Common myeloid progenitor, CD34-positive (primary cell): ENCODE data around the gene SCN9A.

Experiments used
- CTCF ChIA-PET: fragments of 350-600 bp; sonication (Branson Sonifier 250); formaldehyde crosslinking; loops from one replicate; lab custom pipeline; 2021; ENCODE audit warnings: antibody characterized with exemption; lab: Charles Lee
- POLR2A ChIA-PET: fragments of 350-600 bp; sonication (Branson Sonifier 250); formaldehyde crosslinking; loops from one replicate; lab custom pipeline; 2021; ENCODE audit warnings: antibody characterized with exemption; lab: Charles Lee
- DNase-seq, 3 donors: peaks; one replicate each; pipeline versions ENCODE4 v3.0.0 to v3.0.0-alpha.2; 2013
- H3K27ac ChIP-seq, 2 experiments: 1 replicate in 1 of 2; 2 replicates in 1 of 2; pipeline ENCODE4 v1.7.0; 2013; ENCODE audit warnings: inconsistent platforms in 2 of 2, low read length in 2 of 2, mild to moderate bottlenecking in 2 of 2, low read depth in 1 of 2, moderate library complexity in 1 of 2; ENCODE audit not compliant: severe bottlenecking in 2 of 2, insufficient read depth in 1 of 2, poor library complexity in 1 of 2
- H3K27me3 ChIP-seq, 5 experiments: replicated peaks in 2 of 5; 1 replicate in 3 of 5; 2 replicates in 2 of 5; pipeline versions ENCODE4 v1.6.1 to v1.7.0; 2013; ENCODE audit warnings: low read length in 4 of 5, mild to moderate bottlenecking in 2 of 5, moderate library complexity in 2 of 5, inconsistent platforms in 1 of 5; ENCODE audit not compliant: insufficient read depth in 5 of 5, control insufficient read depth in 4 of 5
- H3K36me3 ChIP-seq, 4 experiments: 1 replicate in 2 of 4; 2 replicates in 2 of 4; pipeline versions ENCODE4 v1.6.1 to v1.7.0; 2013; ENCODE audit warnings: low read length in 3 of 4, control low read depth in 1 of 4, mild to moderate bottlenecking in 1 of 4; ENCODE audit not compliant: control insufficient read depth in 4 of 4, insufficient read depth in 4 of 4
- H3K4me1 ChIP-seq, 4 experiments: 1 replicate in 3 of 4; 2 replicates in 1 of 4; pipeline versions ENCODE4 v1.6.1 to v1.7.1; 2013; ENCODE audit warnings: low read length in 3 of 4, mild to moderate bottlenecking in 3 of 4, control low read depth in 1 of 4, inconsistent platforms in 1 of 4, moderate library complexity in 1 of 4; ENCODE audit not compliant: control insufficient read depth in 4 of 4, insufficient read depth in 4 of 4; ENCODE audit errors: control extremely low read depth in 1 of 4
- H3K4me3 ChIP-seq, 7 experiments: 1 replicate in 4 of 7; 2 replicates in 3 of 7; pipeline versions ENCODE4 v1.5.1 to v1.7.0; 2013; ENCODE audit warnings: mild to moderate bottlenecking in 7 of 7, low read length in 6 of 7, moderate library complexity in 6 of 7, inconsistent platforms in 2 of 7, low read depth in 2 of 7, control low read depth in 1 of 7; ENCODE audit not compliant: insufficient read depth in 4 of 7, control insufficient read depth in 1 of 7; ENCODE audit errors: extremely low read depth in 1 of 7
- H3K9me3 ChIP-seq, 5 experiments: 1 replicate in 4 of 5; 2 replicates in 1 of 5; pipeline versions ENCODE4 v1.6.1 to v1.7.1; 2013; ENCODE audit warnings: low read length in 4 of 5, mild to moderate bottlenecking in 2 of 5, inconsistent platforms in 1 of 5, low read depth in 1 of 5, moderate library complexity in 1 of 5; ENCODE audit not compliant: control insufficient read depth in 4 of 5, insufficient read depth in 2 of 5; ENCODE audit errors: control extremely low read depth in 1 of 5
- WGBS: methylation state at CpG from one replicate; pipeline ENCODE4 v1.1.5; 2013; ENCODE audit not compliant: insufficient coverage; 5-methylcytosine and 5-hydroxymethylcytosine counted together

The SCN9A gene

GRCh38 chr2:166365803-166366420 lies 9.8 kb downstream of the SCN9A start:
- DNase-seq: no peak
- no peak overlapping the region for H3K4me3 ChIP-seq
- CTCF ChIA-PET: no interaction called here
- H3K36me3 ChIP-seq: no peaks in the 10 kb centered on the region
- 41% methylated on average over 2 of the region's 6 CpGs for WGBS
- H3K27me3 ChIP-seq: no peaks in the 10 kb centered on the region
- POLR2A ChIA-PET: no interaction called here
- no peaks in the 10 kb centered on the region for H3K9me3 ChIP-seq
- peaks cover 0 to 16% (median 6%) of the 10 kb centered on the region in 4 experiments for H3K4me1 ChIP-seq
- no peak overlapping the region for H3K27ac ChIP-seq

DNA sequence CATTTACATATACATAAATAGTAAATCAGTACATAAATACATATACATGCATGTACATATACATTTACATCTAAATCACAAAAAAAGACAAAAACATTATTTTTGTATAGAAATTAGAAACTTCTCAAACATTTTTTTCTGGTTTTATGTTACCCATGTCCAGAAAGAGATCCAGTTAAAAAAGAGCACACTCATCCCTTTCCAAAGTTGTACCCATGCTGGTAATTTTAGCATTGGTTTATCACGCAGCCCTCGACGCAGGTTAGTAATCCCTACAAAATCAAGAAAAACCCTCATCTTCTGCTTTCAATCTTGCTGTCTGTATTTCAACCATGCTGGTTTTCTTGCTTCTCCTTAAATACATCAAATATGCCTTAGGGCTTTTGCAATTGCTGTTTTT lies 10.5 kb downstream of the SCN9A start:
- Histone ChIP-seq H3K9me3 (no peaks in the 10 kb centered on the region), H3K4me3 (no peak overlapping the region), H3K27me3 (no peaks in the 10 kb centered on the region), H3K27ac (no peak overlapping the region), H3K36me3 (no peaks in the 10 kb centered on the region), H3K4me1 (peaks cover 0 to 16% (median 4%) of the 10 kb centered on the region in 4 experiments)
- ChIA-PET POLR2A (no interaction called here), CTCF (no interaction called here)
- 100% methylated on average over 3 of the region's 3 CpGs for WGBS
- no peak for DNase-seq

- POLR2A ChIA-PET: no interaction called here
- Histone ChIP-seq H3K4me1 (peaks cover 0 to 16% (median 4%) of the 10 kb centered on the region in 4 experiments), H3K27ac (no peak overlapping the region), H3K27me3 (no peaks in the 10 kb centered on the region), H3K9me3 (no peaks in the 10 kb centered on the region), H3K4me3 (no peak overlapping the region), H3K36me3 (no peaks in the 10 kb centered on the region)
- CTCF ChIA-PET: no interaction called here
- WGBS: 93% methylated on average over 2 of the region's 9 CpGs
- DNase-seq: no peak
These were observed 11.1 kb downstream of the SCN9A start for GRCh38 chr2:166364476-166365161.

GRCh38 chr2:166361351-166362153 lies 14.2 kb downstream of the SCN9A start:
- POLR2A ChIA-PET: no interaction called here

GRCh38 chr2:166360906-166361305 lies 14.8 kb downstream of the SCN9A start:
- Histone ChIP-seq H3K4me1 (peaks cover 0 to 12% (median 2%) of the 10 kb centered on the region in 4 experiments), H3K9me3 (no peaks in the 10 kb centered on the region), H3K27ac (no peak overlapping the region), H3K27me3 (no peaks in the 10 kb centered on the region), H3K36me3 (no peaks in the 10 kb centered on the region), H3K4me3 (no peak overlapping the region)
- POLR2A ChIA-PET: no interaction called here
- DNase-seq: no peak
- CTCF ChIA-PET: interaction anchor here (0.6 to 3.2 kb wide), 19 partner anchors 9 to 1758 kb away, joined by 3 to 37 read pairs (median 5); partner anchors contain the start of gene SCN9A
- no CpG with 5 or more reads among the region's 2 CpGs for WGBS

More at GRCh38 chr2:166361351-166362153, 14.2 kb downstream of the SCN9A start:
- Histone ChIP-seq H3K36me3 (no peaks in the 10 kb centered on the region), H3K27me3 (no peaks in the 10 kb centered on the region), H3K27ac (no peak overlapping the region), H3K9me3 (no peaks in the 10 kb centered on the region), H3K4me3 (no peak overlapping the region), H3K4me1 (peaks cover 0 to 19% (median 4%) of the 10 kb centered on the region in 4 experiments)
- DNase-seq: peak; percentile 56 to 76 (median 76)
- CTCF ChIA-PET: interaction anchor here (0.6 to 3.2 kb wide), 20 partner anchors 8 to 1757 kb away, joined by 3 to 37 read pairs (median 4); partner anchors contain the start of gene SCN9A
- WGBS: 88% methylated on average over 2 of the region's 3 CpGs

DNA sequence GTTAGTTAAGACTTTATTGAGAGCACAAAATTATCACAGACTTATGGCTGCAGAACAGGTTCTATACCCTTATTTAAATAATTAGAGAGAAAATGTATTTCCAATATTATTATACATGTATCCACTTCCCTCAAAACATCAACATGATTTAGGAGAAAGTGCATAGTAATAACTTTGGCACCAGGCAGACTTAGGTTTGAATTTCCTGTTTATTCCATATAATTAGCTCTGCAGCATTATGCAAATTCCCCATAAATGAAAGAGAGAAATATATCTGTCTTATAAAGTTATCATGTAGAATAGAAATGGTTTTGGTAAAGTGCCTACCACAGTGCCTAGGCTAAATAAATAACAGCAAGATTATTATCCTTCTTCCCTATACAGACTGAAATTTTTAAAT lies 15.3 kb downstream of the SCN9A start:
- POLR2A ChIA-PET: no interaction called here
- Histone ChIP-seq H3K36me3 (no peaks in the 10 kb centered on the region), H3K4me1 (peaks cover 0 to 9% (median 1%) of the 10 kb centered on the region in 4 experiments), H3K9me3 (no peaks in the 10 kb centered on the region), H3K27ac (no peak overlapping the region), H3K27me3 (no peaks in the 10 kb centered on the region), H3K4me3 (no peak overlapping the region)
- DNase-seq: no peak
- CTCF ChIA-PET: interaction anchor here (0.9 to 3.2 kb wide), 15 partner anchors 8 to 1758 kb away, joined by 3 to 37 read pairs (median 5); partner anchors contain the start of gene SCN9A
